Chondrocyte (in vitro differentiated cells): Measurements from ENCODE around the gene KIF3C. TPM values are rescaled to one million over a fixed set of nuclear protein-coding genes. Genes with fewer than 3 reads are reported as not detected.

Source experiments
- DNase-seq: peaks from one replicate; pipeline ENCODE4 v3.0.0; 2021; ENCODE audit warnings: mixed read lengths, low spot score
- H3K27ac Mint-ChIP-seq: one replicate; pipeline ENCODE4 v1.8.0; 2021; ENCODE audit warnings: mild to moderate bottlenecking, moderate library complexity, mixed read lengths; ENCODE audit not compliant: unreplicated experiment
- H3K27me3 Mint-ChIP-seq: 2 replicates; pipeline ENCODE4 v1.8.0; 2021; ENCODE audit warnings: low read depth, mixed read lengths
- H3K36me3 Mint-ChIP-seq: 2 replicates; pipeline ENCODE4 v1.8.0; 2021; ENCODE audit warnings: low read depth, mixed read lengths
- H3K4me1 Mint-ChIP-seq: 2 replicates; pipeline ENCODE4 v1.8.0; 2021; ENCODE audit warnings: low read depth, mild to moderate bottlenecking, mixed read lengths
- H3K4me3 Mint-ChIP-seq: one replicate; pipeline ENCODE4 v1.8.0; 2021; ENCODE audit warnings: mild to moderate bottlenecking, moderate library complexity, mixed read lengths; ENCODE audit not compliant: unreplicated experiment
- H3K9me3 Mint-ChIP-seq: 2 replicates; pipeline ENCODE4 v1.8.0; 2021; ENCODE audit warnings: low read depth, mixed read lengths
- total RNA-seq: library from RNA; stranded (reverse); gene quantifications from 3 replicates; pipeline ENCODE4 v1.2.1, GENCODE V29; 2021
- TF ChIP-seq, protein P1 (sequence below): fragments of 200-600 bp; sonication (generic); IDR thresholded peaks from 2 replicates; pipeline ENCODE4 v1.5.0; 2021; ENCODE audit warnings: antibody characterized with exemption, mild to moderate bottlenecking, moderate library complexity

Gene KIF3C
- total RNA-seq, 1 donor from 2014 or later: 37.3 TPM

DNA sequence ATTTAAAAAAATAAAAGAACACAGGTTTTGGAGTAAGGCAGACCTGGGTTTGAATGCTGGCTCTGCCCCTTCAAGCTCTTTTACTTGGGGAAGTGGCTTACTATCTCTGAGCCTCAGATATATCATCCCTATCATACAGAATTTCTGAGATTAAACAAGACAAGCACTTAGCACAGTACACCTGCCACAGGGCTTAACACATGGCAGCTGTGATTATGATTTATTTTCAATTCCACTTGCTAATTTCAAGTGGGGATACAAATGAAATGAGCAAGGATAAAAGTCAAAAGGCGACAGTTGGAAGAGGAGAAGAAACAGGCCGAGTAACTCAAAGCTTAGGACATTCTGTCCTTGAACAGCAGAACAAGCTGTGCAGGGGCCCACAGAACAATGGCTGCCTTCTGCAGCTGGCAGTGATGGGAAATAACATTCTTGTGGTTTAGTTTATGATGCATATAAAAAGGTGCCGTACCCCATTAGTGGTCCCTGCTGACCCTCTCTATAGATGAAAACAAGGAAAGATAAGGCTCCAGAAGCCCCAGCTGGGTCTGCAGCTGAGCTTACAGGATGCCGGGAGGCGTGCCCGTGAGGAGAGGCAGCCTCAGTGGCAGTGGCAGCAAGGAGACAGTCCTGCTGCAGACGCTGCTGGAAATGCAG, 45.3 kb downstream of the KIF3C start:
- no peak for DNase-seq
- H3K9me3 Mint-ChIP-seq: no peaks in the 10 kb centered on the region
- H3K4me3 Mint-ChIP-seq: no peak overlapping the region
- peaks cover 7% of the 10 kb centered on the region for H3K4me1 Mint-ChIP-seq
- TF ChIP-seq, protein P1, sequence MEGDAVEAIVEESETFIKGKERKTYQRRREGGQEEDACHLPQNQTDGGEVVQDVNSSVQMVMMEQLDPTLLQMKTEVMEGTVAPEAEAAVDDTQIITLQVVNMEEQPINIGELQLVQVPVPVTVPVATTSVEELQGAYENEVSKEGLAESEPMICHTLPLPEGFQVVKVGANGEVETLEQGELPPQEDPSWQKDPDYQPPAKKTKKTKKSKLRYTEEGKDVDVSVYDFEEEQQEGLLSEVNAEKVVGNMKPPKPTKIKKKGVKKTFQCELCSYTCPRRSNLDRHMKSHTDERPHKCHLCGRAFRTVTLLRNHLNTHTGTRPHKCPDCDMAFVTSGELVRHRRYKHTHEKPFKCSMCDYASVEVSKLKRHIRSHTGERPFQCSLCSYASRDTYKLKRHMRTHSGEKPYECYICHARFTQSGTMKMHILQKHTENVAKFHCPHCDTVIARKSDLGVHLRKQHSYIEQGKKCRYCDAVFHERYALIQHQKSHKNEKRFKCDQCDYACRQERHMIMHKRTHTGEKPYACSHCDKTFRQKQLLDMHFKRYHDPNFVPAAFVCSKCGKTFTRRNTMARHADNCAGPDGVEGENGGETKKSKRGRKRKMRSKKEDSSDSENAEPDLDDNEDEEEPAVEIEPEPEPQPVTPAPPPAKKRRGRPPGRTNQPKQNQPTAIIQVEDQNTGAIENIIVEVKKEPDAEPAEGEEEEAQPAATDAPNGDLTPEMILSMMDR: no peak
- peaks cover 16% of the 10 kb centered on the region for H3K36me3 Mint-ChIP-seq
- no peak overlapping the region for H3K27ac Mint-ChIP-seq
- no peaks in the 10 kb centered on the region for H3K27me3 Mint-ChIP-seq

DNA sequence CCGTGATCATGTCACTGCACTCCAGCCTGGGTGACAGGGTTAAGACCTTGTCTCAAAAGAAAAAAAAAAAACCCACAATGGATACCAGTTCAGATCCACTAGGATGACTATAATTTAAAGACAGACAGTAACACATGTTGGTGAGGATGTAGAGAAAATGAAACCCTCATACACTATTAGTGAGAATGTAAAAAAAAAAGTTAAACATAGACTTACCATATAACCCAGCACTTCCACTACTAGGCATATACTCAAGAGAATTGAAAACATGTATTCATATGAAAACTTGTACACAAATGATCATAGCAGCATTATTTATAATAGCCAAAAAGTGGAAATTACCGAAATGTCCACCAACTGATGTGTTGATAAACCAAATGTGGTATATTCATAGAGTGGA, 48.7 kb downstream of the KIF3C start:
- Mint-ChIP-seq H3K27me3 (no peaks in the 10 kb centered on the region), H3K4me1 (peaks cover 7% of the 10 kb centered on the region), H3K9me3 (no peaks in the 10 kb centered on the region), H3K36me3 (peaks cover 14% of the 10 kb centered on the region), H3K4me3 (no peak overlapping the region), H3K27ac (no peak overlapping the region)
- DNase-seq: no peak
- TF ChIP-seq, protein P1: no peak

- TF ChIP-seq, protein P1: no peak
- H3K27ac Mint-ChIP-seq: no peak overlapping the region
These were observed 52.4 kb downstream of the KIF3C start for GRCh38 chr2:25929789-25930473.

GRCh38 chr2:25928668-25929067, 53.6 kb downstream of the KIF3C start:
- H3K27ac Mint-ChIP-seq: no peak overlapping the region
- TF ChIP-seq, protein P1: no peak
- no peaks in the 10 kb centered on the region for H3K9me3 Mint-ChIP-seq
- no peaks in the 10 kb centered on the region for H3K27me3 Mint-ChIP-seq
- H3K4me3 Mint-ChIP-seq: no peak overlapping the region
- DNase-seq: no peak
- peaks cover 29% of the 10 kb centered on the region for H3K36me3 Mint-ChIP-seq
- H3K4me1 Mint-ChIP-seq: no peaks in the 10 kb centered on the region

More at GRCh38 chr2:25929789-25930473, 52.4 kb downstream of the KIF3C start:
- no peaks in the 10 kb centered on the region for H3K4me1 Mint-ChIP-seq
- H3K27me3 Mint-ChIP-seq: no peaks in the 10 kb centered on the region
- H3K9me3 Mint-ChIP-seq: no peaks in the 10 kb centered on the region
- no peak for DNase-seq
- peaks cover 32% of the 10 kb centered on the region for H3K36me3 Mint-ChIP-seq
- no peak overlapping the region for H3K4me3 Mint-ChIP-seq

DNA sequence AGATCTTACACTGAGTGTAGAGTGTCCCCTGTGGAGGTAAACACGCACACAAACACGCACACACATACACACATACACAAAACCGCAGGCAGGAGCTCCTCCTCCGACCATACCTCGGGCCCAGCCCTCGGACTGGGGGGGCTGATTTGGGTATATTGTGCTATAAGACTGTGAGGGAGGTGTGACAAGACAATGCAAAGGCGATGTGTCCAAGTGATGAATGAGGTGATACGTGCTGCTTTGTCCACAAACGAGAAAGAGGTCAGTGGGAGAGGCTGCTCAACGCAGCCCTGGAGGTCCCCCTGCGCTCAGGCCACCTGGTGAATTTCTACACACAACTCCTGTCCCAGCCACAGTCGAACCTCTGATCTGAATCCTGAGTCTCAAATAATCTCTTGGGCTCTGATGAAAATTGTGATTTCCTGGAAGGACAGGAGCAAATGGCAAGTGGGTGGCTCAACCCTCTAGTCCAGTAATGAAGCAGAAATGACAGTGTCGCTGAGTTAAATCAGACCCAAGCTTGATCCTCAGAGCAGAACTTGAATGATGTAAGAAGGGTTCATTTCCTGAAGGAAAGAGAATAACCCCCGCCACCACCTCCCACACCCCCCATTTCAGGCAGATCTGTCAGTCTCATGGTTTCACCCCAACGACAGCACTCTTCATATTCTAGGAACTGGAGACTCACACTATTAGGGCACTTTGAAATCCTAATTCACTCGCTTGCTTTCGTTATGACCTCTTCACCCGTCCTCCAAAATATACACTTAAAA, 55.1 kb downstream of the KIF3C start:
- H3K4me3 Mint-ChIP-seq: no peak overlapping the region
- H3K9me3 Mint-ChIP-seq: no peaks in the 10 kb centered on the region
- no peak for DNase-seq
- no peaks in the 10 kb centered on the region for H3K4me1 Mint-ChIP-seq
- H3K27me3 Mint-ChIP-seq: no peaks in the 10 kb centered on the region
- TF ChIP-seq, protein P1: no peak
- H3K27ac Mint-ChIP-seq: no peak overlapping the region
- H3K36me3 Mint-ChIP-seq: peaks cover 27% of the 10 kb centered on the region
